Left lung (tissue), 10 donors: Measurements from ENCODE around the gene ZNF423. TPM values are rescaled to one million over a fixed set of nuclear protein-coding genes. Genes with fewer than 3 reads are reported as not detected.
A peak's percentile ranks its signal among the peaks of the same experiment; 100 is the strongest.

Experiments
- ATAC-seq: fragments of 200-7000 bp; cut with Tn5 transposase; one replicate; pipeline ENCODE4 v1.9.1; 2020; ENCODE audit warnings: moderate library complexity
- DNase-seq, 4 donors: peaks; one replicate each; pipeline ENCODE4 v3.0.0-alpha.2; 2013 to 2020
- H3K27ac ChIP-seq, 2 donors: fragments of 200-600 bp; sonication (generic) in 1 of 2; one replicate each; pipeline versions ENCODE4 v1.5.0 to v1.8.0; 2020 to 2021
- H3K27me3 ChIP-seq, 2 donors: fragments of 200-600 bp; sonication (generic) in 1 of 2; one replicate each; pipeline versions ENCODE4 v1.5.0 to v1.8.0; 2020 to 2021
- H3K36me3 ChIP-seq, 2 donors: fragments of 200-600 bp; sonication (generic) in 1 of 2; one replicate each; pipeline versions ENCODE4 v1.5.0 to v1.8.0; 2020 to 2021
- H3K4me1 ChIP-seq, 2 donors: fragments of 200-600 bp; one replicate each; pipeline ENCODE4 v1.8.0; 2021
- H3K4me3 ChIP-seq, 2 donors: fragments of 200-600 bp; sonication (generic) in 1 of 2; one replicate each; pipeline versions ENCODE4 v1.5.0 to v1.8.0; 2020 to 2021; ENCODE audit warnings: mild to moderate bottlenecking in 1 of 2
- H3K9me3 ChIP-seq, 2 donors: fragments of 200-600 bp; sonication (generic) in 1 of 2; one replicate each; pipeline versions ENCODE4 v1.5.0 to v1.8.0; 2020 to 2021
- CTCF ChIP-seq, 2 donors: fragments of 200-600 bp; sonication (generic) in 1 of 2; IDR thresholded peaks; one replicate each; pipeline versions ENCODE4 v1.5.0 to v1.8.0; 2021; ENCODE audit warnings: antibody characterized with exemption in 2 of 2
- intact Hi-C, 2 donors: fragments of 100-400 bp; cut with DNase I; formaldehyde crosslinking; loops; one replicate each; pipeline versions ENCODE4 v1.11.2 to v1.14.2; 2022
- polyA plus RNA-seq, 6 donors: library from polyadenylated mRNA; unstranded; fragments of 120-200 nt; gene quantifications; one replicate each; pipeline ENCODE4 v1.2.1, GENCODE V29; 2013; ENCODE audit not compliant: insufficient read length in 6 of 6
- total RNA-seq, 2 donors: library from RNA; stranded (reverse); fragmentation: NEBNext Ultra II Directional; extraction: Animal tissue kit (Norgen Biotek cat#: 25700); gene quantifications; one replicate each; pipeline ENCODE4 v1.2.1, GENCODE V29; 2021
- donor health status: DM: no; HTN: yes; CAD: no.
- donor health status: DM: no; HTN: no; CAD: no.

ZNF423 gene
- total and polyA plus RNA-seq, 8 donors: 7.8 to 30.5 (median 26.6) TPM

GRCh38 chr16:49785970-49786369, 69.9 kb downstream of the ZNF423 start:
- ATAC-seq: no peak
- no peak for DNase-seq
- Histone ChIP-seq H3K4me3 (no peak overlapping the region), H3K27me3 (no peaks in the 10 kb centered on the region), H3K36me3 (no peaks in the 10 kb centered on the region), H3K4me1 (no peaks in the 10 kb centered on the region), H3K9me3 (no peaks in the 10 kb centered on the region), H3K27ac (no peak overlapping the region)
- intact Hi-C loops: no loop called here
- TF ChIP-seq CTCF (IDR thresholded peaks at IDR 0.05): no peak

DNA sequence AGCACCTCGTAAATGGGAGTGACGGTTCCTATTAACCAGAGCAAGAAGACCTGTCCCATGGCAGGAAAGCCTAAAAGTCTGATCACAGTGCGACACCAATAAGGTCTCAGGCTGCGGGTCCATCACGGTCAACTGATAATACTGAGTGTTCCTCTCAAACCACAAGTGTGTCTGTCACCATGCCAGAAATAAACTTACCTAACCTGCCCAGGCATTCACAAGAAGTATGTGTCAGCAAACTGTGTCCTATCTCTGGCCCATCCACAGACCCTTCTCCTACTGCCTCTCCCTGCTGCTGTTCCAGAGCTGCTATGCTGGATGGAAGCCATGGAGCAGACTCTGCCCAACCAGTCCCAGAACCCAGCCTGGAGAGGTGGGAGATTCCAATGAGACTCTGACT, 73.5 kb downstream of the ZNF423 start:
- ATAC-seq (no peak), DNase-seq (no peak)
- TF ChIP-seq CTCF (IDR thresholded peaks at IDR 0.05): no peak
- Histone ChIP-seq H3K9me3 (no peaks in the 10 kb centered on the region), H3K4me3 (no peak overlapping the region), H3K27me3 (no peaks in the 10 kb centered on the region), H3K27ac (no peak overlapping the region), H3K4me1 (no peaks in the 10 kb centered on the region), H3K36me3 (no peaks in the 10 kb centered on the region)
- intact Hi-C loops: no loop called here

- peak; percentile 70 for ATAC-seq
- peaks cover 0 to 6% of the 10 kb centered on the region in 2 donors for H3K4me1 ChIP-seq
- intact Hi-C loops: no loop called here
- H3K27ac ChIP-seq: no peak overlapping the region
- no peak overlapping the region for H3K4me3 ChIP-seq
- TF ChIP-seq CTCF (IDR thresholded peaks at IDR 0.05): no peak
- no peaks in the 10 kb centered on the region for H3K27me3 ChIP-seq
- no peak for DNase-seq
- H3K9me3 ChIP-seq: no peaks in the 10 kb centered on the region
- no peaks in the 10 kb centered on the region for H3K36me3 ChIP-seq
Observed at GRCh38 chr16:49781401-49781800, 74.5 kb downstream of the ZNF423 start.

- intact Hi-C loops: no loop called here
- no peak for DNase-seq
- H3K27me3 ChIP-seq: no peaks in the 10 kb centered on the region
- no peak for ATAC-seq
- no peaks in the 10 kb centered on the region for H3K36me3 ChIP-seq
- H3K4me3 ChIP-seq: no peak overlapping the region
- H3K4me1 ChIP-seq: peaks cover 0 to 12% of the 10 kb centered on the region in 2 donors
- TF ChIP-seq CTCF (IDR thresholded peaks at IDR 0.05): no peak
- no peaks in the 10 kb centered on the region for H3K9me3 ChIP-seq
- no peak overlapping the region for H3K27ac ChIP-seq
Observed at GRCh38 chr16:49780433-49780832, 75.5 kb downstream of the ZNF423 start.

- ATAC-seq (no peak), DNase-seq (no peak)
- Histone ChIP-seq H3K27ac (no peak overlapping the region), H3K9me3 (no peaks in the 10 kb centered on the region), H3K36me3 (no peaks in the 10 kb centered on the region), H3K4me3 (no peak overlapping the region), H3K4me1 (peaks cover 0 to 12% of the 10 kb centered on the region in 2 donors), H3K27me3 (no peaks in the 10 kb centered on the region)
- TF ChIP-seq CTCF (IDR thresholded peaks at IDR 0.05): no peak
- intact Hi-C loops: no loop called here
Observed at GRCh38 chr16:49779979-49780378, 75.9 kb downstream of the ZNF423 start.
